ENCODE data around the gene FAIM2.

DNA sequence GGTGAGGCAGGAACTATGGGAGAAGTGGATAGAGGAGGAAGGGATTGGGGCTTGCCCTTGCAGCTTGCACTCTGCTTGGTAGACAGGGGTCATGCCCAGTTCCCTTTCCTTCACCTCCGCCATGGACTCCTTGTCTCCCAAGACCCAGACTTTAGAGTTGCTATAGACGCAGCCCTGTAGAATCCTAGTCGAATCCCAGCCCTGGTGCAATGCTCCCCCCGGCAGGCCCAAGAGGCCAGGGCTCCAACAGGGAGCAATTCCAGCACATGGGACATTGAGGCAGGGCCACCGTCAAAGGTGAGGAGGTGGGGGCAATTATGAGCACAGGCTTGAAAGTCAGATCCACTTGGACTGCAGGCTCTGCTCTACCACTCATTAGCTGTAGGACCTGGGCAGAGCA, 31.3 kb downstream of the FAIM2 start:
- TF ChIP-seq, protein P1, sequence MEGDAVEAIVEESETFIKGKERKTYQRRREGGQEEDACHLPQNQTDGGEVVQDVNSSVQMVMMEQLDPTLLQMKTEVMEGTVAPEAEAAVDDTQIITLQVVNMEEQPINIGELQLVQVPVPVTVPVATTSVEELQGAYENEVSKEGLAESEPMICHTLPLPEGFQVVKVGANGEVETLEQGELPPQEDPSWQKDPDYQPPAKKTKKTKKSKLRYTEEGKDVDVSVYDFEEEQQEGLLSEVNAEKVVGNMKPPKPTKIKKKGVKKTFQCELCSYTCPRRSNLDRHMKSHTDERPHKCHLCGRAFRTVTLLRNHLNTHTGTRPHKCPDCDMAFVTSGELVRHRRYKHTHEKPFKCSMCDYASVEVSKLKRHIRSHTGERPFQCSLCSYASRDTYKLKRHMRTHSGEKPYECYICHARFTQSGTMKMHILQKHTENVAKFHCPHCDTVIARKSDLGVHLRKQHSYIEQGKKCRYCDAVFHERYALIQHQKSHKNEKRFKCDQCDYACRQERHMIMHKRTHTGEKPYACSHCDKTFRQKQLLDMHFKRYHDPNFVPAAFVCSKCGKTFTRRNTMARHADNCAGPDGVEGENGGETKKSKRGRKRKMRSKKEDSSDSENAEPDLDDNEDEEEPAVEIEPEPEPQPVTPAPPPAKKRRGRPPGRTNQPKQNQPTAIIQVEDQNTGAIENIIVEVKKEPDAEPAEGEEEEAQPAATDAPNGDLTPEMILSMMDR (IDR thresholded peaks at IDR 0.05): no peak
- no peak for TF ChIP-seq POLR2A (IDR thresholded peaks at IDR 0.05)
